Tibial artery (tissue), 4 donors: ENCODE measurements around the gene SLC44A5.

Source experiments
- DNase-seq, 2 donors: peaks; one replicate each; pipeline ENCODE4 v3.0.0-alpha.2; 2019
- H3K27ac ChIP-seq, 2 donors: fragments of 200-600 bp; sonication (generic) in 1 of 2; 1 replicate in 1 of 2; 2 replicates in 1 of 2; pipeline ENCODE4 v1.5.1; 2018 to 2019; ENCODE audit warnings: mild to moderate bottlenecking in 1 of 2
- H3K27me3 ChIP-seq, 2 donors: fragments of 200-600 bp; sonication (generic) in 1 of 2; one replicate each; pipeline versions ENCODE4 v1.5.1 to v1.6.0; 2016 to 2019
- H3K36me3 ChIP-seq, 3 donors: fragments of 200-600 bp; sonication (generic) in 2 of 3; one replicate each; pipeline ENCODE4 v1.5.1; 2016 to 2019; ENCODE audit warnings: mild to moderate bottlenecking in 2 of 3
- H3K4me1 ChIP-seq, 4 donors: fragments of 200-600 bp; sonication (generic) in 2 of 4; 1 replicate in 3 of 4; 2 replicates in 1 of 4; pipeline ENCODE4 v1.5.1; 2016 to 2019
- H3K4me3 ChIP-seq, 2 donors: fragments of 200-600 bp; sonication (generic) in 1 of 2; 1 replicate in 1 of 2; 2 replicates in 1 of 2; pipeline ENCODE4 v1.5.1; 2018 to 2019; ENCODE audit warnings: mild to moderate bottlenecking in 2 of 2
- H3K9me3 ChIP-seq, 3 donors: fragments of 200-600 bp; sonication (generic) in 1 of 3; one replicate each; pipeline ENCODE4 v1.5.1; 2016 to 2019
- intact Hi-C: fragments of 100-400 bp; cut with DNase I; formaldehyde crosslinking; loops from one replicate; pipeline ENCODE4 v1.15.0; 2023; ENCODE audit warnings: low total_unique reads
- TF ChIP-seq, protein P1 (sequence below), 2 experiments: fragments of 200-600 bp in 1 of 2; fragments of 450-650 bp in 1 of 2; IDR thresholded peaks; one replicate each; pipeline ENCODE4 v1.5.1; 2017 to 2019; ENCODE audit warnings: antibody characterized with exemption in 2 of 2, mild to moderate bottlenecking in 1 of 2, moderate library complexity in 1 of 2

Gene SLC44A5

DNA sequence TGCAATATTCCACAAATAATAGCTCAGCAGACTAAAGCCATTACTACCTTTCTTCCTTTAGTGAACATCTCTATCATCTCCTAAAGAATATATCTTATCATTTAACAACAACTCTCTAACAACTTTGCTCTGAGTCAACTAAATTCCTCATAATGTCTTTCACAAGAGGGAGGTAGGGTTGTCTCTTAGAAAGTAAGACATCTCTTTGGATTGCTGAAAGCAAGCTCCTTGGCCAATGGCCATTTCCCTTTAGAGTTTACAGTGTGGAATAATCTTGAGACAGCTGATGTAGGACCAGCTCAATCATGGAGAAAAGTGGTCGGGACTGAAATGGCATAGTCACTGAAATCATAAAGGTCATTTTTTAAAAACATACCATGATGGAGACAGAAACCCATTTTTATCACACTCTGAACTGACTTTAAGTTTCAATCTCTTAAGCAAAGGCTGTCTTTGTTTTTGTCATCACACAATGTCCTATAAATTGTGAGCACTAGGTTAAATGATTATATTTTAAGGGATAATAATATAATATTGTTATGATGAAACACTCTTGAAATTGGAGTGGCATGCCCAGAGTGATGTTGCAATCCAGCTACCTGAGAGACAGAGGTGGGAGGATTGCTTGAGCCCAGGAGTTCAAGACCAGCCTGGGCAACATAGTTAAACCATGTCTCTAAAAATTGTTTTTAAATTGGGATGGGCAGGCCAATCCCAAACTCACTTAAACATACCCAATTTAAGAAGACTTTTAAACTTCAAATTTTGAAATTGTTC is 91.1 kb downstream of the SLC44A5 start:
- H3K9me3 ChIP-seq: no peaks in the 10 kb centered on the region
- TF ChIP-seq, protein P1, sequence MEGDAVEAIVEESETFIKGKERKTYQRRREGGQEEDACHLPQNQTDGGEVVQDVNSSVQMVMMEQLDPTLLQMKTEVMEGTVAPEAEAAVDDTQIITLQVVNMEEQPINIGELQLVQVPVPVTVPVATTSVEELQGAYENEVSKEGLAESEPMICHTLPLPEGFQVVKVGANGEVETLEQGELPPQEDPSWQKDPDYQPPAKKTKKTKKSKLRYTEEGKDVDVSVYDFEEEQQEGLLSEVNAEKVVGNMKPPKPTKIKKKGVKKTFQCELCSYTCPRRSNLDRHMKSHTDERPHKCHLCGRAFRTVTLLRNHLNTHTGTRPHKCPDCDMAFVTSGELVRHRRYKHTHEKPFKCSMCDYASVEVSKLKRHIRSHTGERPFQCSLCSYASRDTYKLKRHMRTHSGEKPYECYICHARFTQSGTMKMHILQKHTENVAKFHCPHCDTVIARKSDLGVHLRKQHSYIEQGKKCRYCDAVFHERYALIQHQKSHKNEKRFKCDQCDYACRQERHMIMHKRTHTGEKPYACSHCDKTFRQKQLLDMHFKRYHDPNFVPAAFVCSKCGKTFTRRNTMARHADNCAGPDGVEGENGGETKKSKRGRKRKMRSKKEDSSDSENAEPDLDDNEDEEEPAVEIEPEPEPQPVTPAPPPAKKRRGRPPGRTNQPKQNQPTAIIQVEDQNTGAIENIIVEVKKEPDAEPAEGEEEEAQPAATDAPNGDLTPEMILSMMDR (IDR thresholded peaks at IDR 0.05): no peak
- no peaks in the 10 kb centered on the region for H3K27me3 ChIP-seq
- H3K27ac ChIP-seq: no peak overlapping the region
- H3K4me3 ChIP-seq: no peak overlapping the region
- no peaks in the 10 kb centered on the region for H3K4me1 ChIP-seq
- H3K36me3 ChIP-seq: no peaks in the 10 kb centered on the region
- no peak for DNase-seq
- intact Hi-C loops: no loop called here

DNA sequence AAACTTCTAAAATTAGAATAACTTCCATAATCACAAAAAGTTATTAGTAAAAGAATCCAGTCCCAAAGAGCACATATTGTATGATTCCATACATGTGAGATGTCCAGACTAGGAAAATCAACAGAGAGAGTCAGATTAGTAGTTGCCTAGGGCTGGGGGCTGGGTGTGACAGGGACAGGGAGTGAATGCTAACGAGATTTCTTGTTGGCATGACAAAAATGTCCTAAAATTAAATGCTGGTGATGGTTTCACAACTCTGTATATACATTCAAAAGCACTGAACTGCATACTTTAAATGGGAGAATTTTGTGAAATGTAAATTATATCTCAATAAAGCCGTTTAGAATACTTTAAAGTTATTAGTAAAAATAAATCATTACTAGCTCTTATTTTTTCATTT is 92.2 kb downstream of the SLC44A5 start:
- TF ChIP-seq, protein P1 (IDR thresholded peaks at IDR 0.05): no peak
- Histone ChIP-seq H3K4me3 (no peak overlapping the region), H3K4me1 (no peaks in the 10 kb centered on the region), H3K27ac (no peak overlapping the region), H3K36me3 (no peaks in the 10 kb centered on the region), H3K27me3 (no peaks in the 10 kb centered on the region), H3K9me3 (no peaks in the 10 kb centered on the region)
- intact Hi-C loops: no loop called here
- DNase-seq: no peak

DNA sequence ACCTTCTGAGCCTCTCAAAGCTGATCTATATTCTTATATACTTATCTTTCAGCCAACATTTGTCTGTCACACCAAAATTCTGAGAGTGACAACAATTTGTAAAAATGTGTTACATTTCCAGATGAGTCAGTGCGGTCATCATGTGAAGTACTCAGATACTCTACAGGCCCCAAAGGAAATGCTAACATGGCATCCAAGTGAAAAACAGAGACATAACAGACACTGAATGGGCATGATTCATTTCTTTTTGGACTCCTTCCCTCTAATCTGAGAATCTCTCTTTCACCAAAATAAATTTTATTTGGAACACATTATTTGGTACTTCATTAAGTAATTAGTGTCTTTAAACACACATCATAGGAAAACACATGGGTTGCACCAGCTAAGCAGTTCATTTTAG is 96.6 kb downstream of the SLC44A5 start:
- Histone ChIP-seq H3K4me1 (no peaks in the 10 kb centered on the region), H3K27ac (no peak overlapping the region), H3K9me3 (no peaks in the 10 kb centered on the region), H3K4me3 (no peak overlapping the region), H3K27me3 (no peaks in the 10 kb centered on the region), H3K36me3 (no peaks in the 10 kb centered on the region)
- no peak for DNase-seq
- intact Hi-C loops: no loop called here
- TF ChIP-seq, protein P1 (IDR thresholded peaks at IDR 0.05): no peak

DNA sequence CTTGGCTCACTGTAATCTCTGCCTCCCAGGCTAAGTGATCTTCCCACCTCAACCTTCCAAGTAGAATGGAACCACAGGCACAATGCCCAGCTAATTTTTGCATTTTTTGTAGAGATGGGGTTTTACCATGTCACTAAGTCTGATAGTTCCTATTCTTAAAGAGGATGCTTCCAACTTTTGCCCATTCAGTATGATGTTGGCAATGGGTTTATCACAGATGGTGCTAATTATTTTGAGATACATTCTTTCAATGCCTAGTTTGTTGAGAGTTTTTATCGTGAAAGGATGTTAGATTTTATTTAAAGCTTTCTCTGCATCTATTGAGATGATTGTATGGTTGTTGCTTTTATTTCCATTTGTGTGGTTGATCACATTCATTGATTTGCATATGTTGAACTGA is 103.9 kb downstream of the SLC44A5 start:
- TF ChIP-seq, protein P1 (IDR thresholded peaks at IDR 0.05): no peak
- Histone ChIP-seq H3K4me3 (no peak overlapping the region), H3K27me3 (no peaks in the 10 kb centered on the region), H3K9me3 (no peaks in the 10 kb centered on the region), H3K36me3 (no peaks in the 10 kb centered on the region), H3K27ac (no peak overlapping the region), H3K4me1 (no peaks in the 10 kb centered on the region)
- intact Hi-C loops: no loop called here
- DNase-seq: no peak

DNA sequence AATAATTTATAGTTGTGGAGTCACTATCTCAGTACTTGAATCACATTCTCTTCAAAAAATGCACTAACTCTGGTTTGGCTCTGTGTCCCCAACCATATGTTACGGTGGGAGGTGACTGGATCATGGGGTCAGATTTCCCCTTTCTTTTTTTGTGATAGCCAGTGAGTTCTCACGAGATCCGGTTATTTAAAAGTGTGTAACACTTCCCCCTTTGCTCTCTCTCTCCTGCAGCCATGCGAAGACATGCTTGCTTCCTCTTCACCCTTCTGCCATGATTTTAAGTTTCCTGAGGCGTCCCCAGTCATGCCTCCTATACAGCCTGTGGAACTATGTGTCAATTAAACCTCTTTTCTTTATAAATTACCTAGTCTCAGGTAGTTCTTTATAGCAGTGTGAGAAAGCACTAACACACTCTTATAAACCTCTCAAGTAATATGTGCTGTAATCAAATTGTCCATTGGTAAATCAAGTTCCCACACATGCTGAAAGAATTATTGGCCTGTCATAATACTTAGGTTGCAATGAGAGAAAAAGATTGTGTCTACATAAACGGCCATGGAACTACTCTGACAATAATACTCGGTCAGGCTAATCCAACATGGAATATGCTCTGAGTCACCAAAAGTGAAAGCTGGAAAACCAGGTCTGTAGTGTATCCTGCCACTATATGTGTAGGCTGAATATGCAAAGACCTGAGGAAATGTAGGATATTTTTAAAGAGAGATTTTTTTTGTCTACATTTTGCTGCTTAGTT is 107.5 kb downstream of the SLC44A5 start:
- TF ChIP-seq, protein P1 (IDR thresholded peaks at IDR 0.05): no peak

More for the DNA sequence above, 107.5 kb downstream of the SLC44A5 start:
- no peaks in the 10 kb centered on the region for H3K36me3 ChIP-seq
- H3K4me3 ChIP-seq: no peak overlapping the region
- H3K27ac ChIP-seq: no peak overlapping the region
- intact Hi-C loops: no loop called here
- no peaks in the 10 kb centered on the region for H3K4me1 ChIP-seq
- H3K27me3 ChIP-seq: no peaks in the 10 kb centered on the region
- no peaks in the 10 kb centered on the region for H3K9me3 ChIP-seq
- DNase-seq: no peak
